NCI-H1694 (cell line): ENCODE data around the gene GZMH.
"Not testable (repeated sequence)": the region's sequence is repeated elsewhere in the genome, so short reads cannot be mapped to it uniquely, and the experiment has no call there.

Experiments used
- DNase-seq: peaks from one replicate; lab custom pipeline; 2025; lab: John Stamatoyannopoulos, UW

GZMH gene, protein sequence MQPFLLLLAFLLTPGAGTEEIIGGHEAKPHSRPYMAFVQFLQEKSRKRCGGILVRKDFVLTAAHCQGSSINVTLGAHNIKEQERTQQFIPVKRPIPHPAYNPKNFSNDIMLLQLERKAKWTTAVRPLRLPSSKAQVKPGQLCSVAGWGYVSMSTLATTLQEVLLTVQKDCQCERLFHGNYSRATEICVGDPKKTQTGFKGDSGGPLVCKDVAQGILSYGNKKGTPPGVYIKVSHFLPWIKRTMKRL

DNA sequence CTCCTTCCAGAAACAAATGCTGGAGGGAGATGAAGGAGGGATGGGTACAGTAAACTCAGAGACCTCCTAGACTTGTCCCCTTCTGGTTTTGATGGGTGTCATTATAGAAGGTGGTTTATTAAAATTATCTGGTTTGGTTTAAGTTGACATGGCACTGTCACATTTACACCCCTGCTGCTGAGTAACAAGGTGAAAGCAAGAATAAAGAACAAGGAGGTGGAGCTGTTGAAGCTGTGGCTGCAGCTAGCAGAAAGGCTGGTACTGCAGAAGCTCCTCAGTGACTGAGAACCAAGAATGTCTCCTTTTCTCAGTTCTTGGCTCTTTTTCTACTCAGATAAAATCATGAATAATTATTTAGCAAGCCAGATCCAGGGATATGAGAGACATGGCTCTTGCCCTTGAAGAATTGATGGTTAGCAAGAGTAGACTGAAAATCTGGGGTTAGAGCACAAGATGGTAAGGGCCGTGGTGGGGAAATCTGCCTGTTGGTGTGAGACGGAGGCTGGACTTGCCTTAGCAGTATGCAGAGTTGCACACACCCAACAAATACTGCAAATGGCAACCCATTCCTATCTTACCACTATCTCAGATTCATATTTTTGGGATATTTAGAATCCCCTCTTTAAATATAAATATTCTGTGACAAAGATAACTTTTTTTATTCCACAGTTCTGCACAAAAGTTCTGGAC is at the start of gene GZMH:
Gene GZMH (minus strand): TSS at position 31 of the 690 bp plus-strand sequence. CDS start 72 bp downstream, outside the sequence.
- no peak for DNase-seq

DNA sequence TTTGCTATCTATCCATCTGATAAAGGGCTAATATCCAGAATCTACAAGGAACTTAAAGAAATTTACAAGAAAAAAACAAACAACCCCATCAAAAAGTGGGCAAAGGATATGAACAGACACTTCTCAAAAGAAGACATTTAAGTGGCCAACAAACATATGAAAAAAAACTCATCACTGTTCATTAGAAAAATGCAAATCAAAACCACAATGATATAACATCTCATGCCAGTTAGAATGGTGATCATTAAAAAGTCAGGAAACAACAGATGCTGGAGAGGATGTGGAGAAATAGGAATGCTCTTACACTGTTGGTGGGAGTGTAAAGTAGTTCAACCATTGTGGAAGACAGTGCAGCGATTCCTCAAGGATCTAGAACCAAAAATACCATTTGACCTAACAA is 38.9 kb upstream of the GZMH start:
- DNase-seq = not testable (repeated sequence)

DNA sequence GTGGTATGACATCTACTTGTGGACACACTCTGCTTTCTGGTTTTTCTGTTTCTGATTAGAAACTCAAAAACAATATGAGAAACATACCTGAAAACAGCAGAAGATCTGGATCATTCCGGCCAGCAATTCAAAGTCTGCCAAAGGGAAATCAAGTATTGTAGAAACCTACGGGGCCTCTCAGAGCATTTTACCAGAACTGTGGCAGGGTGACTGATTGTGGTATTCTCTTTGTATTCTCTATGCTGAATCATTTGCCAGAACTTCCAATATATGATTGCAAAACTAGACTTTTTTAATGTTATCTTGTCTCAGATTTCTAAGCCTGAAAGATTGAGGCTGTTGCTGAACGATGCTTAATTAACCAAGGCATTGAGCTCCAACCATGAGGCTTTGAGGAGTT is 30.4 kb upstream of the GZMH start:
- no peak for DNase-seq

DNA sequence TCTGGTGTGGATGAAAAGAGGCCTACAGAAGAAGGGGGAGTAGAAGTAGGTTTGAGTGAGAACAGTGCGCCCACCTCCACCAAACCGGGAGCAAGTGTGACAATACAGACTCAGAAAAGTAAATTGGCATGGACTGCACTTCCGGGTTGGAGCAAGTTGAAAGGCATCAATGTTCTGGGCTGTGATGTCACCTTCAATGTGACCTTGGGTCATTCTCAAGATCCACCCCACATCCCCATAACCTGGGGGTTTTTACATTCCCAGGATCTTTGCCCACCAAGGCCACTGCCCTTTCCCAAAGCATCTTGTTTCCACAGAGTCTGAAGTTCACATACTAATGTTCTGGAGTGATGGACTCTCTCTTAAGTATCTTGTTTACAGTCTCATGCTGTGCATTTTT is 29.8 kb upstream of the GZMH start:
- no peak for DNase-seq

DNA sequence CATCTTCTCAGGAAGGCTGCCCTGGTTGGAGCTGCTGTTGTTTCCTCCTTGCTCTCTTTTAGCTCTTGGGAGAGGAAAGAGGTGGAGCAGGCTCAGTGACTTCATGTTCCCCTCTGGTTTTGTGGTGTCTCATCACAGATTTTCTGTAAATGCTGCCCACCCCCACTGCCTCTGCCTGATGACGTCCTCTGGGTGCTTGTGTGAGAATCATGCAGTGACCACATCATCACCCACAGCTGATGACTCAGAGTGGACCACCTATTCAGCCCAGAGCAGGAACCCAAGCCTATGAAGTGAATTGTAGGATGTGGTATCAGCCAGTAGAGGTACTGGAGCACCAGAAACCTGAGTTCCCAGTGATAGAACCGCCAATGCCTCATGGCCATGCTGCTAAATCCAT is 24.7 kb upstream of the GZMH start, which contains the start of gene GZMB:
Gene GZMB (minus strand): TSS at position 33 of the 400 bp plus-strand sequence. CDS start 30 bp downstream, at position 3.
- no peak for DNase-seq

DNA sequence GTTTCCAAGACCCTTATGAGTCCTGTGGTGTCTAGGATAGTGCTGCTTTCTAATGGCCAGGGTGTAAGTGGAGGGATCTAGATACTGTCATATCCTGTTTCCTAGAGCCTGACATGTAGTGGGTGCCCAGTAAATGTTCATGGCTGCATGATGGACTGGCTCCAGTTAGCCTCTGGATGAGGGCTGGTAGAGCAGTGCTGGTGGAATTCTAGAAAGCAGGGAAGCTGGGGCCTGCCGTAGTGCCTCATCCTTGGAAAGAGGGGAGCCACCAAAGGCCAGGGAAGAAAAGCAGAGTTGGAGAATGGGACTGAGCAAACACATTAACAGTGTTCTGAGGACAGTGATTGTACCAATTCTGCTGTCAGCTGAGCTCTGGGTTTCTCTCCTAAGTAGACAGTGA is 23.9 kb upstream of the GZMH start:
- no peak for DNase-seq

DNA sequence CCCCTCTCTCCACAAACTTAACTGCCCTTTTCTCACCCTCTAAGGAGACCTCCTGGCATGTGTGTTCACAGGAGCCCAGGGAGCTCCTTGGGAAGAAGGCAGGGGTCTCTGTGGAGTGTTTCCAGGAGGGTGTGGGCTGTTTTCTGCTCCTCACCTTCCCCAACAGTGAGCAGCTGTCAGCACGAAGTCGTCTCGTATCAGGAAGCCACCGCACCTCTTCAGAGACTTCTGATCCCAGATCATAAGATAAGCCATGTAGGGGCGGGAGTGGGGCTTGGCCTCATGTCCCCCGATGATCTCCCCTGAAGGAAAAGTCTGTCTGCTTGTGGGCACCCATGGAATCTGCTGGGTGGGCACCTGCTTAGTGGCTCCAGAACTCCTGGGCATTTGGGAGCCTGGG is 23.3 kb upstream of the GZMH start:
- no peak for DNase-seq

DNA sequence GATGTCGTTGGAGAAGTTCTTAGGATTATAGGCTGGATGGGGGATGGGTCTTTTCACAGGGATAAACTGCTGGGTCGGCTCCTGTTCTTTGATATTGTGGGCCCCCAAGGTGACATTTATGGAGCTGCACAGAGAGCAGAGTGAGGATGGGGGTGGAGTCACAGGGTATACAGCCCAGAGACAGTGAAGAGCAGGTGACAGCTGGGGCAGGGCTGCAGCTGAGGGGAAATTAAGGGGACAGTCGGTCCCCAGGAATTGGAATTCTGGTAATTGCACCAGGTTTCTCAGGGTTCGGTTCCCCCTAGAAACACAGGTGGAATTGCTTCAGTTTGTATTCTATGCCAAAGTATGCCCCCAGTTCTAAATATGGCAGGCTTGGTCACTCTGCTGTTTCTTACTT is 22.9 kb upstream of the GZMH start:
- DNase-seq = no peak

DNA sequence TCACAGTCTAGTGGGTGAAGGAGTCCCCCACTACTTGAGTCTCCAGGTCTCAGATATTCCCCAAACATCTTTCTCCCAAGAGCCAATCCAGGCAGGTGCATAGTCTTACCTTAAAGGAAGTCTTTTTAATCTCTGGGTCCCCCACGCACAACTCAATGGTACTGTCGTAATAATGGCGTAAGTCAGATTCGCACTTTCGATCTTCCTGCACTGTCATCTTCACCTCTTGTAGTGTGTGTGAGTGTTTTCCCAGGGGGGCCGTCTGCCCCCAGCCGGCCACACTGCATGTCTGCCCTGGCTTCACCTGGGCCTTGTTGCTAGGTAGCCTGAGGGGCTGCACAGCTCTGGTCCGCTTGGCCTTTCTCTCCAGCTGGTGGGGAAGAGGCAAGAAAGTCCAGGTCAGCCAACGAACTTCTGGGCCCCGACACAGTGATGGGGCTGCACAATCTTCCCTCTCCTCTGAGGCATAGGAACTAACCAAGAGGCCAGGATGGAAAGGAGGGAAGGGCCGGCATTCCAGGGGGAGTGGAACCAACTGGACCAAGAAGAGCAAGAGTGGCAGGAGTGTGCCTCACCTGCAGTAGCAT is 22.4 kb upstream of the GZMH start:
- no peak for DNase-seq

DNA sequence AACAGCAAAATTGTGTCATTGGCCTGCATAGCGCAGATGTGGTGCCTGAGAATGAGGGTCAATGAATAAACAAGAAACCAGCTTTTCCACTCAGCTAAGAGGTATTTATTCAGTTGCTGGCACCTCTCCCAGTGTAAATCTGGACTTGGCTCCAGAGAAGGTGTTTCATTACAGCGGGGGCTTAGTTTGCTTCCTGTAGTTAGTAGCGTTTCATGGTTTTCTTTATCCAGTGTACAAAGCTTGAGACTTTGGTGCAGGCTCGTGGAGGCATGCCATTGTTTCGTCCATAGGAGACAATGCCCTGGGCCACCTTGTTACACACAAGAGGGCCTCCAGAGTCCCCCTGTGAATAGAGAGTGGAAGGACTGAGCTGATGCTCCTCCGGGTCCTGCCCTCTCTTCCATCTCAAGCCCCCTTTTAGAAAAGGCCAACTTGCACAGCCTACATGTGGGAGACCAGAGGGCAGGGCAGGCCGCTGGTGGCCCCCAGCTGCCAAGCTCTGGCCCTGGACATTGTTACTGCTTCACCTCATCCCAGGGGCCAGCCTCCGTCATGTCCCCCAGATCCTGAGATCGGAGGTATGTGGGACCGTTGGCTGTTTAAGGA is 21.5 kb upstream of the GZMH start:
- DNase-seq = no peak

DNA sequence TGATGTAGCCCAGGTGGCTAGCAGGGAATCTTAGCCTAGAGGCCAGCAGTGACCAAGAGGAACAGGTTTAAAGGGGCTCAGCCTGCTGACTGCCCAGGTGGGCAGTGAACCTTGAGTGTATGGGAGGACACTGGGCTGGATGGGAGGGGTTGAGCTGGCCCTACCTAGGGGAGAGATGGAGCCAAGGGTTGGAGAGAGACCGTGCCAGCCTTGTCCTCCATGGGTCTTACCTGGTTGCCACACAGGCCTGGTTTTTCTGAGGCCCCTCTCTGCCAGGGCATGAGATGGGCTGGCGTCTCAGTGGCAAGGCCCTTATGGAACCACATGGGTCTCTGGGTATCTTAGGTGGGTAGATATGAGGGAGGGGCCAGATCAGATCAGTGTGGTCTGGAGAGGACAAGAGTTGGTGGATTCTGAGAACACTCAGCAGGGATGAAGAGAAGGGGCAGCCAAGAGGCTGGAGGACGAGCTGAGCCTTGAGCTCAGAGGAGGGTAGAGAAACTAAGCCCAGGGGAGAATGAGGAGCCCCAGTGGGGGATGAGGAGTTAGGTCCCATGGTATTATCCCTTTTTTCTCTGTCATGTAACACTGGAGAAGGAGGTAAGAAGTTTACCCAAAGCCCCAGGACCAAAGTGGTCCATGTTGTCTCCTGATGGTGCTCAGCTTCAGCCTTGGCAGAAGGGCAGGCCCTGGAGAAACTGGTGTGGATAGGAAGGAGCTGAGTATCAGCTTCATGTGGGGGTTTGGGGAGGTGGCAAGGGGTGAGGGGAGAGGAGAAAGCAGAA is 20.8 kb upstream of the GZMH start:
- DNase-seq = no peak

DNA sequence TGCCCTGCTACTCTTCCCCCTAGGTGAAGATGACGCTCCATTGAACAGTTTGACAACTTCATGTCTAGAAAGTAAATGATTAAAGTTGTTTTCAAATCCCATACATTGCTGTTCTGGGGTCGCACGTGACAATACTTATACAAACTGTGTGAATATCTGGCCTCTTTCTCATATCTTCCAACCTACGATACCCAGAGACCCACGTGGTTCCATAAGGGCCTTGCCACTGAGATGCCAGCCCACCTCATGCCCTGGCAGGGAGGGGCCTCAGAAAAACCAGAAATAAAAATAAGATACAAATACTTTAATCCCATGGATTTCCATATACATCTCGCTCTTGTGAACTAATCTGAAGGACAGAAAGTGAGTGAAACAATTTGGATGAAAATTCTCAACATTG is 20.0 kb upstream of the GZMH start:
- DNase-seq = no peak

DNA sequence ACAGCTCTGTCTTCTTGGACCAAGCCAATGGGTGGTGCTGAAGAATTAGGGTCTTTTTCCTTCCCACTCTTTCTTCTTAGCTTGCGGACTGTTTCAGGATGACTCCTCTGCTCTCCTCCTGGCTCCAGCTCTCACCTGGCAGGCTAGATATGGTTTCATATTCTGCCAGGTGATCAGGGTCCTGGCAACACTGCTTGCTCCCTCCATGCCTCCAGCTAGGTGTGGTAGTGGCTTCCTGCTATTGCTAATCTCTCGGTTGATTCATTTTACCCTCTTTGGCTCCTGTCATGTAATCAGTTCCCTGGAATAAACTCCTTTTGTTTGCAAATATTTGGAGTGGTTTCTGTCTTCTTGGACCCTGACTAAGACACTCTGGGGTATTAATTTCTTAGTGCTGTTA is 4.3 kb upstream of the GZMH start:
- DNase-seq = no peak

DNA sequence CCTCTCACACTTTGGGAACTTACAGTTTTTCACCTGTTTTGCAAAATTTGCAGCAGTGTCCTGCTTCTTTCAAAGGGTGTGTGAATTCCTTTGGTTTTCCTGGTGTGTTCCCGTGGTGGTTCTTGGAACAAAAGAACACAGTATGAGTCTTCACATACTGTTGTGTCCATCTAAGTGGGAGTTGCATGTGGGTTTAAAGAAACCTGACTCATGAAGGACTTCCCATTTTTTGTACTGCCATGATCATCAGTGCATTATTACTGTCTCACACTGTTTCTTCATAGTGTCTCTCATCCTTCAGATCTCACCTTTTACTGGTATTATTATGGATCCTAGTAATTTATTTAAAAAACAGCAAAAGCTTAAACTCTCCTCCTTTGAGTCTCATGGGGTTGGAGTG is 3.8 kb upstream of the GZMH start:
- no peak for DNase-seq

DNA sequence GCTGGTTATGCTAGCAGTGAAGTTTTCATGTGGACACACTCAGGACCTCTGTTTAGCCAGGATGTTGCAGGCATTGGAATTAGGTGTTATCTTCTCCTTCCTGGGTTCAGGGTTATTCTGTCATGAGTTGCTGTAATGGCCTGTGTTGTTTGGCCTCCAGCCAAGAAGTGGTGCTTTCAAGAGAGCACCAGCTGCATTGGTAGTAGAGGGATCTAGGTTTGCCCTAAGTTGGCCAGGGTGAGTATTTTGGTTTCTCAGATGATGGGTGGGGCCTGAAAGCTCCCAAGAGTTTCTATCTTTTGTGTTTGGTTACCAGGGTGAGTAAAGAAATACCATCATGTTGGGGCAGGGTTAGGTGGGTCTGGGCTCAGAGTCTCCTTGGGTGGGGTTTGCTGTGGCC is 2.7 kb upstream of the GZMH start:
- DNase-seq = no peak

DNA sequence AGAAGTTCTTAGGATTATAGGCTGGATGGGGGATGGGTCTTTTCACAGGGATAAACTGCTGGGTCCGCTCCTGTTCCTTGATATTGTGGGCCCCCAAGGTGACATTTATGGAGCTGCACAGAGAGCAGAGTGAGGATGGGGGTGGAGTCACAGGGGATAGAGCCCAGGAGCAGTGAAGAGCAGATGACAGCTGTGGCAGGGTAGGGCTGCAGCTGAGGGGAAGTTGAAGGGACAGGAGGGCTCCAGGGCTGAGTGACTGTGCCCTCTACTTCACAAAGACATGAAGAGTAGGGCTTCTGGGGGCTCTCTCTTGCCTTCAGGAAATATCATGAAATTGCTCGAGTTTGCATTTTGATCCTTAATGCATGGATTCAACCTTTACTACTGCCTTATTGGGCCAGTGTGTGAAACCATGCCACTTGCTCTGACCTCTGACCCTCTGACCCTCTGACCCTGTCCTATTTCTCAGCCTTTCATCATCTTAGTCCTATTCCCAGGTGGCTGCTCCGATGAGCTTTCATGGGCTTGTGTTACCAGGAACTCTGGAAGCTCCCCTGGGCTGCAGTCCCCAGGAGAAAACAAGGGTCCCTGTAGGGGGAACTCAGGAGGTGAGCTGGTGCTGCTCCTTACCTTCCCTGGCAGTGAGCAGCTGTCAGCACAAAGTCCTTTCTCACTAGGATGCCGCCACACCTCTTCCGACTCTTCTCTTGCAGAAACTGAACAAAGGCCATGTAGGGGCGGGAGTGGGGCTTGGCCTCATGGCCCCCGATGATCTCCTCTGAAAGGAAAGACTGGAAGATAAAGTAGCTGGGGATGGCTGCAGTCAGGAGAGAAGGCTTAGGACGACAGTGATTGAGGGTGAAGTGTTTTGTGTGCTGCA is 1.6 kb downstream of the GZMH start:
- no peak for DNase-seq

DNA sequence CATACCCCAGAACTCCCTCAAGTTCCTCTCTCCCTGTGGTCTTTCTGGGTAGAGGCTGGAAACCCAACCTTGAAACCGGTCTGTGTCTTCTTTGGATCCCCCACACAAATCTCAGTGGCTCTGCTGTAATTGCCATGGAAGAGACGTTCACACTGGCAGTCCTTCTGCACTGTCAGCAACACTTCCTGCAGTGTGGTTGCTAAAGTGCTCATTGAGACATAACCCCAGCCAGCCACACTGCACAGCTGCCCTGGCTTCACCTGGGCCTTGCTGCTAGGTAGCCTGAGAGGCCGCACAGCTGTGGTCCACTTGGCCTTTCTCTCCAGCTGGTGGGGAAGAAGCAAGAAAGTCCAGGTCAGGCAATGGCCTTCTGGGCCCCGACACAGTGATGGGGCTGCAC is 2.4 kb downstream of the GZMH start:
- no peak for DNase-seq

DNA sequence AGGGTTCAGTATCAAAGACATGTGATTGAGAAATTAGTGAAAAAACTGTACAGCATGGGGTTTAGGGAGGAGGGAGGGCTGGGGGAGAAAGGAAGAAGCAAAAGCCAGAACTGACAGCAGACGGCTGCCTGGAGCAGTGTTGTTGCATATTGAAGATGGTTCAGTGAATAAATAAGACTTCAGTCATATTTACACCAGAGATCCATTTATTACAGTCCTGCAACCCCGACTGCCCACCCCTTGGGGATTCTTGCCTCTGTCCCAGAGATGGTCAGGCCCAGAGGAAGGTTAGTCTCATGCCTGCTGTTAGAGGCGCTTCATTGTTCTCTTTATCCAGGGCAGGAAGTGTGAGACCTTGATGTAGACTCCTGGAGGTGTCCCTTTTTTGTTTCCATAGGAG is 3.2 kb downstream of the GZMH start:
- DNase-seq = no peak

DNA sequence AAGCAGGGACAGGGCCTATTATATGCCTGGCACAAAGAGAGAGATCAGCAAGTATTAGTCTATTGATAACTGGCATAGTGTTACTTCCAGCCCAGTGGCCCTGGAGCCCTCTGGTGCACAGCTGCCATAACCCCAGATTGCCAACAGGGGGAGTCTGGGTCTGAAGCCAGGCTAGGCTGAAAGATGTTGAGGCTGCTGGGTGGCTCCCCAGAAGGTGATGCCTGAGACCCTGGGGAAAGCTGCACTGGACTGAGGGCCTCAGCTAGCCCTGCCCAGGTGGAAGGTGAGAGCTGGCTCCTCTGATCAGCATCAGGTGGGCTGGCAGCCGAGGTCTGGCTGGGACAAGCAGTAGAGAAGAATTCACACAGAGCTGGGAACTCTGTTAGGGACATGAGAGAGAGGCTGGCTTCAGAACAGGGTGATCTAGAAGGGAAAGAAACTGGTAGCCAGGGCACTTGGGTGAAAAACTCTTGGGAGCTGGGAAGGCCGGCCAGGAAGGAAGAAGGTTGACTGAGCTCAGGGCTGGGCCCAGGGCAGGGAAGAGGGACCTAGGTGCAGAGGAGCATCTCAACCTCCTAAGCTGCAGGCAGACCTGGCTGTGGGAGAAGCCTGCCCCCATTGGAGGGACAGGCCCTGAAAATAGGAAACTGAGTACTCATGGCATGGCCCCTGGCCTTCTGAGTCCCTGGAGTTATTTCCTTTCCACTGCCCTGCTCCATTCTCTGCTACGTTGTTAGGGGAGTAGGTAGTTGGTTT is 3.9 kb downstream of the GZMH start:
- DNase-seq = no peak

DNA sequence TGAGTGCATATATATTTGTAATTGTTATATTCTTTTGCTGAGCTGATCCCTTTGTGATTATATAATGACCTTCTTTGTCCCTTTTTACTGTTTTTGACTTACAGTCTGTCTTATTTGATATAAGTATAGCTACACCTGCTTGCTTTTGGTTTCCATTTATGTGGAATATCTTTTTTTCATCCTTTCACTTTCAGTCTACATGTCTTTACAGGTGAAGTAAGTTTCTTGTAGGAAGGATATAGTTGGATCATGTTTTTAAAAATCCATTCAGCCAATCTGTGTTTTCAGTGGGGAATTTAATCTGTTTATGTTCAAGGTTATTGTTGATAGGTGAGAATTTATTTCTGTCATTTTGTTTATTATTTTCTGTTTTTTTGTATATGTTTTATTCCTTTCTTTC is 12.1 kb downstream of the GZMH start:
- no peak for DNase-seq
